ENCODE measurements around the gene CAMK2G.
"Not testable (repeated sequence)": the region's sequence is repeated elsewhere in the genome, so short reads cannot be mapped to it uniquely, and the experiment has no call there.

The CAMK2G gene

GRCh38 chr10:73874267-73875138 is at the start of gene CAMK2G:
TSS of gene CAMK2G (minus strand) at chr10:73874555. CDS start at chr10:73874461, 94 bp downstream.
- peak; percentile 83 for DNase-seq

GRCh38 chr10:73922864-73923133 is 48.4 kb upstream of the CAMK2G start:
- no peak for DNase-seq

DNA sequence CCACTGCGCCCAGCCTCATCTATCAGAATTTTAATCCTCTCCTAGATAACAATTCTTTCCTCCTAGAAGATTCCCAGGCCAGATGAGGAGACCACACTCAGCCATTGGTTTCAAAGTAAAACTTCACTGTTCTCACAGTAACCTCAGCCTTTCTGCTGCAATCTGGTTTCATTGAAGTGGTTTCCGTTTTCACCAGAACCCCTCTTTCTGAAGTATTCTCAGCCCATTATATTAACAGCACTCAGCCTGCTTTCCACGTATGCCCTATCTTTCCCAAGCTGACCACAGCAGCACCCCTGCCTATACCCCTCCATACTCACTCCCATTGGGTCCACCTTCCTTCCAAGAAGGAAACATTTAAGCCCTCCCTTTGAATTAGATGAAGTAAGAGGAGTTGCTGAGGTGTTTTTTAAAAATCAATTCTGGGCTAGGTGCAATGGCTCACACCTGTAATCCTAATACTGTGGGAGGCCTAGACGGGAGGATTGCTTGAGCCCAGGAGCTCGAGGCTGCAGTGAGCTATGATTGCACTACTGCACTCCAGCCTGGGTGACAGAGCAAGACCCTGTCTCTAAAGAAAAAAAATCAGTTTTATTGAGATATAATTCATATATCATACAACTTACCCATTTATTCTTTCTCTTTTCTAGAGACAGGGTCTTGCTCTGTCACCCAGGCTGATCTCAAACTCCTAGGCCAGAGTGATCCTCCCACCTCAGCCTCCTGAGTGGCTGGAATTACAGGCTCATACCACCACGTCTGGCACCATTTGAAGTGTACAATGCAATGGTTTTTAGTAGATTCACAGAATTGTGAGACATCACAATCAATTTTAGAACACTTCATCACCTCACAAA is 47.9 kb upstream of the CAMK2G start:
- no peak for DNase-seq

- DNase-seq: peak; percentile 51
Measured at GRCh38 chr10:73920089-73920488, 45.7 kb upstream of the CAMK2G start.

- DNase-seq: not testable (repeated sequence)
Measured at GRCh38 chr10:73919481-73919880, 45.1 kb upstream of the CAMK2G start.

DNA sequence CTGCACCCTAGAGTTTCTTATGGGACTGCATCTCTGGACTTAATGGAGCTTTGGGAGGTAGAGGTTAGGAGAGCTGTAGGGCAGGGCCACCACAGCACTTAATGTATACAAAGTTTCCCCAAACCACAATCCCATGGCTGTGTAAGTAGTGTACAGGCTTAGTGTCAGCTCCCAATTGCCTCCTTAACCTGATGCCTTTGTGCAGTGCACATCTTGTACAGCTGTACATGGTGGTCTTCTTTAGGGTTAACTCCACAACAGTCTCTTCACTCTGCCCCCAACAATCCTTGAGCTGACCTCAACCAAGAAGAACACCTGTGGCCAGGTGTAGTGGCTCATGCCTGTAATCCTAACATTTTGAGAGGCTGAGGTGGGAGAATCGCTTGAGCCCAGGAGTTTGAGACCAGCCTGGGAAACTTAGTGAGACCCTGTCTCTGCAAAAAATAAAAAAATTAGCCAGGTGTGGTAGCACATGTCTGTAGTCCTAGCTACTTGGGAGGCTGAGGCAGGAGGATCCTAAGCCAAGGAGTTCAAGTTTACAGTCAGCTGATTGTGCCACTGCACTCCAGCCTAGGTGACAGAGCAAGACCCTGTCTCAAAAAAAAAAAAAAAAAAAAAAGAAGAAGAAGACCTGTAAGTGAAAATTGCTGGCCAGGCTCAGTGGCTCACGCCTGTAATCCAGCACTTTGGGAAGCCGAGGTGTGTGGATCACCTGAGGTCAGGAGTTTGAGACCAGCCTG is 43.4 kb upstream of the CAMK2G start:
- DNase-seq: no peak

- DNase-seq: no peak
Measured at GRCh38 chr10:73916761-73917470, 42.6 kb upstream of the CAMK2G start.

- no peak for DNase-seq
Measured at GRCh38 chr10:73915206-73915851, 41.0 kb upstream of the CAMK2G start.

GRCh38 chr10:73914036-73914435 is 39.7 kb upstream of the CAMK2G start:
- DNase-seq: no peak

GRCh38 chr10:73911553-73912004 is 37.2 kb upstream of the CAMK2G start:
- DNase-seq: no peak

DNA sequence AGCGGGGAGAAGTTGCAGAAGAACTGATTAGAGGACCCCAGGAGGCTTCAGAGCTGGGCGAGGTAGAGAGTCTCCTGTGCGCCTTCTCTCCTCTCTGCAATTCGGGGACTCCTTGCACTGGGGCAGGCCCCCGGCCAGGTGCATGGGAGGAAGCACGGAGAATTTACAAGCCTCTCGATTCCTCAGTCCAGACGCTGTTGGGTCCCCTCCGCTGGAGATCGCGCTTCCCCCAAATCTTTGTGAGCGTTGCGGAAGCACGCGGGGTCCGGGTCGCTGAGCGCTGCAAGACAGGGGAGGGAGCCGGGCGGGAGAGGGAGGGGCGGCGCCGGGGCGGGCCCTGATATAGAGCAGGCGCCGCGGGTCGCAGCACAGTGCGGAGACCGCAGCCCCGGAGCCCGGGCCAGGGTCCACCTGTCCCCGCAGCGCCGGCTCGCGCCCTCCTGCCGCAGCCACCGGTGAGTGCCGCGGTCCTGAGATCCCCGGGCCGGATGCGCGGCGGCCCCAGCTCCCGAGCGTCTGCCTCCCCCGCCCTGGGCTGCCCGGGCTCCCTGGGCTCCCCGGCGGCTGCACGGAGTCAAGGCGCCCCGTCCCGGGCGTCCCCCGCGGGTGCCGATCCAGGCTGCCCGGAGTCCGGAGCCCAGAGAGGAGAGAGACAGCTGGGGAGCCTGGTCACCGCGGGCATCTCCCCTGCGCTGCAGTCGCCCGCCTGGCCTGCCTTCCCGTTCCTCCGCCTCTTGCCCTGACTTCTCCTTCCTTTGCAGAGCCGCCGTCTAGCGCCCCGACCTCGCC is 36.6 kb upstream of the CAMK2G start, which contains the start of gene PLAU:
Gene PLAU (plus strand): TSS at position 369 of the 789 bp plus-strand sequence. CDS start 424 bp downstream, outside the sequence.
- DNase-seq: peak; percentile 50

DNA sequence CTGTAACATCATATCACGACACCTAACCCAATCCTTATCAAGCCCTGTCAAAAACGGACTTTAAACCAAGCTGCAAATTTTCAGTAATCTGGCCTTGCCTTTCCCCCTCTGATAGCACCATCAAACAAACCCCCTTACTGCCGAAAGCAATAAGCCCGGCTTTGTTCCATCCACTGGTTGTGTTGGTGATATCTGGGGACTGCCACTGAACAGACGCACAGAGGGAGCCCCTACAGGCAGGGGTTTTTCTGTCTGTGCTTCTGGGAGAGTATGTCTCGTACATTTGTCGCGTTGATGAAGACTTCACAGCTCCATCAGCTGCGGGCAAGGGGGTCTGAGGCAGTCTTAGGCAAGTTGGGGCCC is 36.0 kb upstream of the CAMK2G start:
- no peak for DNase-seq

DNA sequence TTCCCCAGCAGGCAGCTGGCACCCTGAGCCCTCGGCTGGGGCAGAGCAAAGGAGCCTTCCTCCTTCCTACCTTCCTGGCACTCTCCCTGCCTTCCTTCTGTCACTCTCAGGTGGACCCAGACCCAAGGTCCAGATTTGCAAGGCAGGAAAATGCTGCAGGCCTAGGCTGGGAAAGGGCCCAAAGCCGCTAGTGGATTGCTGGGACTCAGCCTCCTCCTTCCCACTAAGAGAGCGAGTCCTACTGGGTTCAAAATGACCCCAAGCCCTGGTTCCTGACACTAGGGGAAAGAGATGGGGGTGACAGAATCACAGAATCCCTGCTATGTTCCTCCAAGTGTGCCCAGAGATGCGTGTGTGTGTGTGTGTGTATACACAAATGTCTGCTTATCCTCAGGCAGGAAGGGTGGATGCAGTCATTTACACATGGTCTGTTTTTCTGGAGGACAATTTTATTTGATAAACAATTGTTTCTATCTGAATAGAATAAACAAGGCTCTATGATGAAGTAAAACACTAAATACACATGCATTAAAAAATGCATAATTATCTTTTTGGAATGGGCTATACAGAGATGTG is 35.3 kb upstream of the CAMK2G start:
- no peak for DNase-seq

DNA sequence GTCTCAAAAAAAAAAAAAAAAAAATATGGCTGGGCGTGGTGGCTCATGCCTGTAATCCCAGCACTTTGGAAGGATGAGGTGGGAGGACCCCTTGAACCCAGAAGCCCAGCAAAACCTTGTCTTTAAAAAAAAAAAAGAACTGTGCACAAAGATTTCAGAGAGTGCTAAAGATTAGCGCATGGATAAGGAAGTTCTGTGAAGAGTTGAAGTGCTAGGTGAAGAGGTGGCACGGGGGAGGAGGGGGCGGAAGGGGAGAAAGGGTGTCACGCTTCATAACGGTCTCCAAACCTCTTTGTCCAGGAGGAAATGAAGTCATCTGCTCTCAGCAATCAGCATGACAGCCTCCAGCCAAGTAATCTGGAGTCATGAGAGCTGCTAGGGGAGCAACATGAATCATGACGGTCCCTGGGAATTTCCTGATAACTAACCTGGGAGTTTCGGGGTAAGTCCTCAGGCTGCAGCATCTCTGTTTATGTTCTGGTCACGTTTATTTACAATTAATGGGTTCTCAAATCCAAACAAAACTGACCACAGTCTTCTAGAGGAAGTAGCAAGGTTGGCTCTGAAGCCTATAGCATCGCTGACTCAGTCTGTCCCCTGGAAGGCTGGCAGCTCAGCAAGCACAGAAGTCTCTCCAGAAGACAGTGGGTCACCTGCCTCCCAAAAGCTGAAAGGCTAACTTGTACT is 34.6 kb upstream of the CAMK2G start:
- DNase-seq: peak; percentile 43

- peak; percentile 3 for DNase-seq
Measured at GRCh38 chr10:73907841-73908517, 33.6 kb upstream of the CAMK2G start.

DNA sequence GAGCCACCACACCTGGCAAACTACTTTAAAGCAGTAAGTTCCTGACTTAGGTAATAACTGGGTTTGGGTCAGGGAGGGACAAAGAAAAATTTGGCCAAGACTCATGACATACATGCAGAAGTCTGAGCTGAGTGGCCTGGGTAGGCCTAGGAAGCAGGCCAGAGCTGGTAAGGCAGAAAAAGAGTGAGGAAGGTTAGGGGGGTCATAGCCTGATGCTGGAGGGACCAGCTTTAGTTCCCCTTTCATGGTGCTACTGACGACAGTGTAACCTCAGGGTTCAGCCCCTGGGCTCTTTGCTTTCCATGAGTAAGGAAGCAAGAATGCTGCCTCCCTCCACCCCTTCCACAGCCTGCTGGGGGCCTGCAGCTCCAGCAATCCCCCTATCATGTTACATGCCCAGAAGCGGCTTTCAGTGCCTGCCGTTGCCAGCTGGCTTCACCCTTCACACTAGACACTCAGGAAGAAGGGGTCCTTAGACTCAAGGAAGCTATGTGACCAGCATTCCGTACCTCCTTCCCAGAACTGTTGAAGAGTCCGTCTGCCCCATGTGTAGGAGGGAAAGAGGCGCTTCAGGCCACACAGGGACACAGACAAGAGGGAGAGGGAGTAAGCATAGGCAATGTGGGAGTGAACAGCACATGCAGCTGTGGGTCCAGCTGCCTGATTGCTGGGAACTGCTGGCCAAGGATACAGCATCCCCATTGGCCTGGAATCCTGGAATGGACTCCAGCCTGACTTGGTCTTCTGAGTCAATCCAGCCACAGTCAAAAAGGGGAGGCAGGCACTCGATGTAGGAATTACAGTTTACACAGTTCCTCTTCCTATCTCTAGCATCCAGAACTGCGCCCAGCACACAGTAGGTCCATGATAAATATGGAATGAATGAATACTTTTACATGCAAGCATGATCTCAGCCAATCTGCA is 32.4 kb upstream of the CAMK2G start:
- peak; percentile 57 for DNase-seq

DNA sequence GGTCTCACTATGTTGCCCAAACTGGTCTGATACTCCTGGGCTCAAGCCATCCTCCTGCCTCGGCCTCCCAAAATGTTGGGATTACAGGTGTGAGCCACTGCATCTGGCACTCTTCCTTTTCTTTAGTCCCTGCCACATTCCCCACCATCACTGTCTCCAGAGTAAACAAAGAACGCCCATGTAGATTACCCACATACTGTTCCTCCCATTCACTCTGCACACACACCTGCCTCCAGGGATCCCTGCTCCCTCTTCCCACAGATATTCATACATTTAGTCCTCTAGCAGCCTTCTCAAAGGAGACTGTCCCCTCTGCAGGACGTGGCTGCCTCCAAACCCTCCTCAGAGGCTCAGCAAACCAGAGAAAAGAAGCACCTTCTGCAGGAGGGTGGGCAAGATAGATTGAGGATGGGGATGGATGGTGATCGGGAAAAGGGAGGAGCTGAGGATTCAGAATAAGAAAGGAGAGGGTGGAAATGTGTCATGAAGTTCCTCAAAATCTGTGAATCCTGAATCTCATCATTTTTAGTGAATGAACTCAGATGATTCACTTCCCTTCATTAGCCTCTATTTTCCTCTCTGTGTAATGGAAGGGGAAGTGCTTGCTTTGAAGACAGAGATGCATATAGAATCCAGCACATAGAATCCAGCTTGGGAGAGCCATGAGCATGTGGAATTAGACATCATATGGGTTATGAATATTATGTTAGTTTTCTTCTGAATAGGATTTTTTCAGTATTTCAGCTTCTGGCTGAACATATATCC is 31.1 kb upstream of the CAMK2G start:
- peak; percentile 69 for DNase-seq

GRCh38 chr10:73902351-73902750 is 28.0 kb upstream of the CAMK2G start:
- DNase-seq: no peak
